Measurements from ENCODE around the gene NPR3.

DNA sequence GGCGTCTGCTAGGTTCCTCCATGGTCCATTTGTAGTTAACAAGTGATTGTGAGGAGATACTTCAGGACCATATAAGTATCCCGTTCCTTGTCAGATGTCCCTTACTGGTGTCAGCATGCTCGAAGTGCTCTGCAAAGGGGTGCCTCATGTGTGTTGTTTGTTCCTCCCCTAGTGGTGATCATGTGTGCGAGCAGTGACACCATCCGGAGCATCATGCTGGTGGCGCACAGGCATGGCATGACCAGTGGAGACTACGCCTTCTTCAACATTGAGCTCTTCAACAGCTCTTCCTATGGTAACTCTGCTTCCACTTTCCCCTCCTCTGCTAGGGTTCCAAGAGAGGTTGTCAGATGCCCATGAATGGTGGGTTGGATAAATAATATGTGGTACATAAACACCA lies 13.4 kb downstream of the NPR3 start:
- TF ChIP-seq CTCF (IDR thresholded peaks at IDR 0.05) (no peak), EP300 (IDR thresholded peaks at IDR 0.05) (no peak), POLR2A (IDR thresholded peaks at IDR 0.05) (no peak)

All from ovary (tissue), 3 donors.